Activated CD4-positive, alpha-beta T cell treated with anti-CD3 and anti-CD28 coated beads for 4 hours (primary cell): ENCODE results near the gene TGM3.

ENCODE experiments used
- DNase-seq, 2 donors: peaks; one replicate each; pipeline ENCODE4 v3.0.0-alpha.2; 2020

Gene TGM3

DNA sequence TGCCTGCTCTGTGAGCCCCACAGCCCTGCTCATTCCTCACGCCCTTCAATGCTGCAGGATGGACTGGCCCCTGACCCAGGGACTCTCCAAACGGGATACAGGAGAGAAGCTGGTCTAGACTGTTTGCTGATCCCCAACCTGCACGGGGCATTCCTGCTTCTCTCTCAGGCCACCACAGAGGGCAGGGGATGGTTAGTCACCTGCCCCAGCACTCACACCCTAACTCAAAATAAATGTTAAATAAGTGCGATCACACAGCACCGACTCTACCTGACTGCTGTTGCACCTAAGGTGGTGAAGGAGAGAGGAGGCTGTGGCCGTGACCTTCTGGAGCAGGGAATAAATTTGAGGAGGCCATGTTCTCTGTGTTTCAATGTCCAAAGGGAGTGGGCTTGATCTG lies 45.0 kb downstream of the TGM3 start:
- DNase-seq, result no peak

DNA sequence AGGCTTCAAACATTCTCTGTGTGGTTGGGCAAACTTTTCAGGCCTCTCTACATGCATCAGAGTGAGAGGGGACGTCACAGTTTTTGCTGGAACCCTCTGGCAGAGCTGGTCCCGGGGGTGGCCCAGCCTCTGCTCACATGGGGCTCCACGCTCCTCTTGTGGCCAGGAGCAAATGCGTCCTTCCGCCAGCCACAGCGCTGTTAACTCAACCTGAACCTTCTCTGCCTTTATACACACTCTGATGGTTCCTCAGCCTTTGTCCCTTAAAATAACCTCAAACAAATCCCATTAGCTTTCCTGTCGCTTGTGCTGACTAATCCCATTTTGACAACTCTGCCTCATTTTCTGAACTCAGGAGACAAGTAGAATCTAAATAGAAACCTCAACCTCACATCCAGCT lies 45.5 kb downstream of the TGM3 start:
- DNase-seq, result no peak

DNA sequence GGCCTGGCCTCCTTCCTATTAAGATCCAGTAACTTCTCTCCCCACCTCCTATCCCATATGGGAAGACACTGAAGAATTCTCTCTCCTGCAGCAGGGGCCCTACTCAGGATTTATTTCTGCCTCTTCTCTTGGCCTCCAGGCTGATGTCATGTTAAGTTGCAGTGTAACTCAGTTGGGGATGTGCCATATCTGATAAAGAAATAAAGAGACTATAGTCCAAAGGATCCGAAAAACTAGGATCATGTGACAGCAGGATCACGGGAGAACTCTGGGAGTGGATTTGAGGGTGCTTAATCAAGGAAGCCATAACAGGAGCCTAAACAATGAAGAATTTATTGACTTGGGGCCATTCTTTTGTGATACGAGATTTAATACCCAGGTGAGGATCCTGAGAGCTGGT lies 46.4 kb downstream of the TGM3 start:
- DNase-seq, result no peak

- DNase-seq, result no peak
These were observed 50.4 kb downstream of the TGM3 start for GRCh38 chr20:2346188-2346587.

DNA sequence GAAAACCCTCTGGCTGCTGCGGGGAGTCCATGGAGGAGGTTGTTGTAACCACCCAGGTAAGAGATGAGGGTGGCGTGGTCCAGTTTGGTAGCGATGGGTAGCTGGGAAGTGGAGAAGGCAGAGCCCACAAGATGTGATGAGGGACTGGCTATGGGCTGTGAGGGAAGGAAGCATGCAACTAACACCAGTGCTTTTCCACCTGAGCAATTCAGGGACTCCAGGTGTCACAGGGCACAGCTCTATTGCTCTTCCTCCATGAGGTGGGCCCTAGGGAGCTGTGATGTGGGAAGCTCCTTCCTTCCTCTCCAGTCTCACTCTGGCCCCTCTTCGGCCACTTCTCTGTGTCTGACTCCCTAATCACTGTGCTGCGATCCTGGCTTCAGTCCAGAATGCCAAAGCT lies 52.5 kb downstream of the TGM3 start:
- no peak for DNase-seq

DNA sequence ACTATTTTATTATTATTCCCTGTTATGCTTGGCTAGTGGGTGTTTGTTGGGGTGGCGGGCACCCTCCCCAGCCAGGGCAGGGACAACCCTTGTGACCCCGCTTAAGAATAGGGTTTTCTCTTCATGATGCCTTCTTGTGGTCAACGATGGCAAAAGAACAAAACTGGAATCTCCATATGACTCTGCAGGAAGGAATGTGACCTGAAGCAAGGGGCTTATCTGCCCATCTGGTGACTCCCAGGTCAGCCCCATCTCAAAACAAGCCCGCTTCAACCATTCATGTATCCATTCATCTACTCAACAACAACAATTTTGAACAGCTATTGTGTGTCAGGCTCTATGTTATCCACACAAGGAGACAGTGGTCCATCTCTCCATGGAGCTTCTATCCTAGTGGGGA lies 54.0 kb downstream of the TGM3 start:
- no peak for DNase-seq

GRCh38 chr20:2350606-2351005 lies 54.8 kb downstream of the TGM3 start:
- no peak for DNase-seq

DNA sequence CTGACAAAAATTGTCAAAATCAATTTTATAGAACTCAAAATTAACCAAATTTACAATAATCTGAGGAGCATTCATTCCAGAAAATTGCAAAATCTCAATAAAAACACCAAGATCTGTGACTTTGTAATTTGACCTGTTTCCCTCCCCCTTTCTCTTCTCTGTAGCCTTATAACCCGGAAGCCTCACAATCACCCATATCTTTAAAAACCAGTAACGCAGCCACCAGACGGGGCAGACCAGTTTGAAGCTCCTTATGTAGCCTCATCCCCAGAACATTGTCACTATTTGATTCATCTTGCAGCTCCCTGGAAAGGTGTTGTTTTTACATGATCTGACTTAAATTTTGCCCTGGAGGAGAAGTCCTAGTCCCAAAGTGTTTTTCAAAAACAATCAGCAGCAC lies 57.4 kb downstream of the TGM3 start:
- no peak for DNase-seq

GRCh38 chr20:2357114-2357513 lies 61.3 kb downstream of the TGM3 start:
- no peak for DNase-seq

GRCh38 chr20:2358006-2358405 lies 62.2 kb downstream of the TGM3 start:
- no peak for DNase-seq

- no peak for DNase-seq
These were observed 65.3 kb downstream of the TGM3 start for GRCh38 chr20:2361035-2361593.

DNA sequence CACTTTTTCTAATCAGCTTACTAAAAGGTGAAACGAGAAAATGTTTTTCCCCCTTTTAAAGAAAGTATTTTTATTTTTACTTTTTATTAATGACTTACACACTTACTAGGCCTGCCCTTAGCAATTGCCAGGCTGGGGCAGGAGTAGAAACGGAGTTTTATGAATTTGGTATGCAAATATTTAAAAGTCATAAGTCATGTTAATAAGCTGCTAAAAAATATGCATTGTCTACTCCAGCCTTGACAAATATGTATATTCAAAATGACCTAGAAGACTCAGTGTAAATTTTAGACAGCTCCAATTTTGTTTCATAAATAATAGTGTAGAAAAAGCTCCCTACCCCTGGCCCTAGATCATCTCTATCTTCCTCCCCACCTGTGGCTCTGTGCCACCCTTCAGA lies 67.4 kb downstream of the TGM3 start:
- DNase-seq, result no peak

- DNase-seq, result no peak
These were observed 67.8 kb downstream of the TGM3 start for GRCh38 chr20:2363587-2363986.

GRCh38 chr20:2364044-2364443 lies 68.2 kb downstream of the TGM3 start:
- DNase-seq, result no peak

DNA sequence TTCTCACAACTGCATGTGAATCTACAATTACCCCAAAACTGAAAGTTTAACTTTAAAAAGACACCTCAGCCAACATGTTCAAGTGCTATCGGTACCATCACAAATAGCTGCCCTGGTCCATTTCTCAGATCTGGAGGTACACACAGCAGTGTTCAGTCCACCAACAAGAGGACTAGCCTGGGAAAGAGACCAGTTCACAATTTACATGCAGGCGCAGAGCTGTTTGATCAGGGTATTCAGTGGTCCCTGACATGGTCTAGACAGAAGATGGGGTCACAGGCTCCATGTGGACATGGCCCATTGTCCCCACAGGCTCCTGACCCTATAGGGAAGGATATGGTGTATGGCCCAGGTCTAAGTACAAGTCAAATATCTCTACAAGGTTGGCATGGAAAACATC lies 69.3 kb downstream of the TGM3 start:
- DNase-seq, result no peak

DNA sequence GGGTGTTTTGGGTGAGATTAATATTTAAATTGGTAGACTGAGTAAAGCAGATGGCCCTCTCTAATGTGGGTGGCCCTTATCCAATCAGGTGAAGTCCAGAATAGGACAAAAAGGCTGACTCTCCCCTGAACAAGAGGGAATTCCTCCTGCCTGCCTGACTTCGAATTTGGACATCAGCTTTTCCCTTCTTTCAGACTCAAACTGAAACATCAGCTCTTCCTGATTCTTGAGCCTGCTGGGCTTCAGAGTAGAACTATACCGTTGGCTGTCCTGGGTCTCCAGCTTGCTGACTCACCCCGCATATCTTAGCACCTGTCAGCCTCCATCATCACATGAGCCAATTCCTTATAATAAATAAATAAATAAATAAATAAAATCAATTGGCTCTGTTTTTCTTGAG lies 69.9 kb downstream of the TGM3 start:
- DNase-seq, result no peak

GRCh38 chr20:2368621-2369020 lies 72.8 kb downstream of the TGM3 start:
- no peak for DNase-seq

DNA sequence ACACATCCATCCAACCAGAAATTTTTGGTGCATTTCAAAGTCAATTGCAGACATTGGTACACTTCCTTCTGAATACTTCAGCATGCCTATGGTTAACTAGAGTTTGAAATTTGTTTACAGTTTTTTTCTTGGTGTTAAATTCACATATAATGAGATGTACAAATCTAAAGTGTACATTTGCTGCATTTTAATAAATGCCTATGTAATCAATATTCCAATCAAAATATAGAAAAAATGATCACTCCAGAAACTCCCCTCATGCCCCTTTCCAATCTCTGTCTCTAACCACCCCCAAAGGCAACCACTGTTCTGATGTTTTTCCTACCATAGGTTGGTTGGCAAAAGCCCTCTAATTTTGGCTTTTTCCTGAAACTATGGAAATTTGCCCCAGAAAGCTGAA lies 77.3 kb downstream of the TGM3 start:
- DNase-seq, result no peak

GRCh38 chr20:2374346-2375125 lies 78.7 kb downstream of the TGM3 start:
- DNase-seq, result no peak

DNA sequence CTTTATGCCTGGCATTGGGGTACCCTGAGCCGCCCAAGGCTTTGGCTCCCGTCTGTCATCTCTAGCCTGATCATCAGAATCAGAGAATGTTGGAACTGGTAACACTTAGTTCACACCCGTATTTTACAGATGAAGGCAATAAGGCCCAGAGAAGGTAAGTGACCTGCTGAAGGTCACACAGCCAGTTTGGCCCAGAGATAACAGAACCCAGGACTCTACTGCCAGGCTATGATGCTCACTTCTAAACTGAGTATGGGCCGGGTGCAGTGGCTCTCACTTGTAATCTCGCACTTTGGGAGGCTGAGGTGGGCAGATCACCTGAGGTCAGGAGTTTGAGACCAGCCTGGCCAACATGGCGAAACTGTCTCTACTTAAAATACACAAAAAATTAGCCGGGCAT lies 83.1 kb downstream of the TGM3 start:
- no peak for DNase-seq

DNA sequence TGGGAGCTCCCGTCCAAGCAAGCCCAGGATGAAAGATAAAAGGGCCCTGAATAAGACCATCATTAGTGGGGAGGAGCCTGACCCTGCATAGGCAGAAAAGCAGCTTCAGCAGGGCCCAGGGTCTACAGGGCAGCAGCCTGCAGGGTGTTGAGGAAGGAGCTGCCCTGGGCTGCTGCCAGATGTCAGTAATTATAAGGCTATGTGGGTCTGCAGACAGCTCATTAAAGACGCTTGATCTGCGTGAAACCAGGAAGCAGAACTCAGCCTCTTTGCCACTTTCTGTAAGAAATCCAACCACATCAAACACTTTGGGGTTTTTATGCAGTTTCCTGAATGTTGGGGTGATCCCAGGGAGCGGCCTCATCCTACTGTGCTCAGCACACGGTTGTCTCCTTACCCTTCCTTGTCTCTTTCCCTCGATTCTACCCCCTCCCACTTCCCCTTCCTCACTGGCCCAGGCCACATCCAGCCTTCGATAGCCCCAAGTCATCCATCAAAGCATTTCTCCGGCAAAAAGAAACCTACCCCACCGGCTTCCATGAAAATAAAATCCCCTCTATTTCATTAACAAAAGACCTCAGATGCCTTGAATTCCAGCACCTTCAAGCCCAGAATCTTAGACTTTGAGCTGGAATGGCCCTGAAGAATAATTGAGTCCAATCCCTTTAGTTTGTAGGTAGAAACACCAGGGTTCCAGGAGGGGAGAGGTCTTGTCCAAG lies 83.9 kb downstream of the TGM3 start:
- no peak for DNase-seq

DNA sequence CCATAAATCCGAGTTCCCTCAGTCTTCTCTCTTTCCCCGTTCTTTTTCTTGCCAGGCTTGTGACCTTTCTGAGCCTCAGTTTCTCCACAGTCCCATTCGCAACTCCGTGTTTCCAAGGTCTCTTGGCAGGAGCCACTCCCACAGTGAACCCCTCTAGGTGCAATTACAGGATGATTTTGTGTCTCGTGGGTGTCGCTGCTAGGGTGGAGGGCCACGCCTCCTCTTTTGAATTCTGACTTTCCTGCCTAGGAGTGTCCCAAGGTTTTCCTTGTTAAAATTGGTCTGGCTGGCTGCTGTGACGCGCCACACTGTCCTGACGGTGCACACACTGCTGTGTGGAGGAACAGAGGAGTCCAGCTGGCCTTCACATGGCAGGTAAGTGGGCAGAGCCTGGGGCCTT lies 84.8 kb downstream of the TGM3 start, which contains the start of gene TGM6:
TSS of gene TGM6 (plus strand) at position 301 of the 400 bp plus-strand sequence. CDS start at position 369, 68 bp downstream.
- DNase-seq, result no peak

GRCh38 chr20:2381303-2381702 lies 85.5 kb downstream of the TGM3 start:
- DNase-seq, result no peak

GRCh38 chr20:2382833-2383232 lies 87.0 kb downstream of the TGM3 start:
- DNase-seq, result no peak
